HEK293 (cell line): ENCODE measurements around the gene RGS14.

Experiments
- ATF2 ChIP-seq: fragments of 450-650 bp; formaldehyde crosslinking; IDR thresholded peaks from 2 replicates; pipeline ENCODE4 v1.5.1; 2016; ENCODE audit warnings: missing biosample characterization, missing genetic modification characterization, low read depth
- BCL11A ChIP-seq: fragments of 450-650 bp; formaldehyde crosslinking; IDR thresholded peaks from 2 replicates; pipeline ENCODE4 v1.5.1; 2016; ENCODE audit warnings: low read depth, missing biosample characterization, missing genetic modification characterization
- KLF17 ChIP-seq: fragments of 450-650 bp; formaldehyde crosslinking; IDR thresholded peaks from 2 replicates; pipeline ENCODE4 v1.5.1; 2016; ENCODE audit warnings: missing biosample characterization, missing genetic modification characterization
- KLF7 ChIP-seq: fragments of 450-650 bp; formaldehyde crosslinking; IDR thresholded peaks from 2 replicates; pipeline ENCODE4 v1.5.1; 2016; ENCODE audit warnings: missing biosample characterization, missing genetic modification characterization, borderline replicate concordance
- MZF1 ChIP-seq: fragments of 450-650 bp; formaldehyde crosslinking; IDR thresholded peaks from 2 replicates; pipeline ENCODE4 v1.5.1; 2017; ENCODE audit warnings: missing biosample characterization, missing genetic modification characterization, borderline replicate concordance
- PRDM2 ChIP-seq: fragments of 450-650 bp; formaldehyde crosslinking; IDR thresholded peaks from 2 replicates; pipeline ENCODE4 v1.5.1; 2016; ENCODE audit warnings: missing biosample characterization, missing genetic modification characterization, borderline replicate concordance
- SP7 ChIP-seq: fragments of 450-650 bp; formaldehyde crosslinking; IDR thresholded peaks from 2 replicates; pipeline ENCODE4 v1.5.1; 2016; ENCODE audit warnings: missing biosample characterization, missing genetic modification characterization
- TRIM28 ChIP-seq: IDR thresholded peaks from 2 replicates; pipeline ENCODE4 v1.6.1; 2011; ENCODE audit warnings: low read length, control low read depth, borderline replicate concordance
- WT1 ChIP-seq: fragments of 450-650 bp; formaldehyde crosslinking; IDR thresholded peaks from 2 replicates; pipeline ENCODE4 v1.5.1; 2016; ENCODE audit warnings: missing biosample characterization, missing genetic modification characterization
- YY1 ChIP-seq: fragments of 450-650 bp; formaldehyde crosslinking; IDR thresholded peaks from 2 replicates; pipeline ENCODE4 v1.5.1; 2018; ENCODE audit warnings: missing biosample characterization, missing genetic modification characterization
- YY2 ChIP-seq: fragments of 450-650 bp; formaldehyde crosslinking; IDR thresholded peaks from 2 replicates; pipeline ENCODE4 v1.5.1; 2016; ENCODE audit warnings: missing biosample characterization, missing genetic modification characterization
- ZBTB20 ChIP-seq: fragments of 450-650 bp; formaldehyde crosslinking; IDR thresholded peaks from 2 replicates; pipeline ENCODE4 v1.5.1; 2016; ENCODE audit warnings: missing biosample characterization, missing genetic modification characterization
- ZBTB26 ChIP-seq: fragments of 450-650 bp; formaldehyde crosslinking; optimal IDR thresholded peaks from 2 replicates; pipeline ENCODE3; 2016; ENCODE audit warnings: missing biosample characterization, mild to moderate bottlenecking, missing genetic modification characterization
- ZBTB6 ChIP-seq: fragments of 450-650 bp; formaldehyde crosslinking; IDR thresholded peaks from 2 replicates; pipeline ENCODE4 v1.5.1; 2017; ENCODE audit warnings: missing biosample characterization, missing genetic modification characterization
- ZEB2 ChIP-seq: fragments of 450-650 bp; formaldehyde crosslinking; IDR thresholded peaks from 2 replicates; pipeline ENCODE4 v1.5.1; 2016; ENCODE audit warnings: missing biosample characterization, missing genetic modification characterization
- ZFP69B ChIP-seq: fragments of 450-650 bp; formaldehyde crosslinking; IDR thresholded peaks from 2 replicates; pipeline ENCODE4 v1.5.1; 2016; ENCODE audit warnings: missing biosample characterization, missing genetic modification characterization
- ZNF10 ChIP-seq: fragments of 450-650 bp; formaldehyde crosslinking; IDR thresholded peaks from 2 replicates; pipeline ENCODE4 v1.5.1; 2017; ENCODE audit warnings: missing biosample characterization, missing genetic modification characterization
- ZNF138 ChIP-seq: fragments of 450-650 bp; formaldehyde crosslinking; IDR thresholded peaks from 2 replicates; pipeline ENCODE4 v1.5.1; 2016; ENCODE audit warnings: missing biosample characterization, missing genetic modification characterization, borderline replicate concordance
- ZNF146 ChIP-seq: fragments of 450-650 bp; formaldehyde crosslinking; IDR thresholded peaks from 2 replicates; pipeline ENCODE4 v1.5.1; 2016; ENCODE audit warnings: missing biosample characterization, missing genetic modification characterization
- ZNF175 ChIP-seq: fragments of 450-650 bp; formaldehyde crosslinking; IDR thresholded peaks from 2 replicates; pipeline ENCODE4 v1.5.1; 2016; ENCODE audit warnings: missing biosample characterization, missing genetic modification characterization
- ZNF19 ChIP-seq: fragments of 450-650 bp; formaldehyde crosslinking; IDR thresholded peaks from 2 replicates; pipeline ENCODE4; 2016; ENCODE audit warnings: missing biosample characterization, missing genetic modification characterization, low read depth
- ZNF501 ChIP-seq: fragments of 450-650 bp; formaldehyde crosslinking; IDR thresholded peaks from 2 replicates; pipeline ENCODE4 v1.5.1; 2016; ENCODE audit warnings: missing biosample characterization, missing genetic modification characterization
- ZNF580 ChIP-seq: fragments of 450-650 bp; formaldehyde crosslinking; IDR thresholded peaks from 2 replicates; pipeline ENCODE4 v1.5.1; 2016; ENCODE audit warnings: missing biosample characterization, missing genetic modification characterization
- ZNF610 ChIP-seq: fragments of 450-650 bp; formaldehyde crosslinking; IDR thresholded peaks from 2 replicates; pipeline ENCODE4 v1.5.1; 2016; ENCODE audit warnings: missing biosample characterization, missing genetic modification characterization, borderline replicate concordance
- ZNF670 ChIP-seq: fragments of 450-650 bp; formaldehyde crosslinking; IDR thresholded peaks from 2 replicates; pipeline ENCODE4 v1.5.1; 2016; ENCODE audit warnings: missing biosample characterization, missing genetic modification characterization, low read depth
- ZNF76 ChIP-seq: fragments of 450-650 bp; formaldehyde crosslinking; IDR thresholded peaks from 2 replicates; pipeline ENCODE4; 2016; ENCODE audit warnings: low read depth, missing biosample characterization, missing genetic modification characterization, borderline replicate concordance
- ZSCAN30 ChIP-seq: fragments of 450-650 bp; IDR thresholded peaks from 2 replicates; pipeline ENCODE4 v1.5.1; 2018; ENCODE audit warnings: missing biosample characterization, mild to moderate bottlenecking, missing genetic modification characterization, moderate library complexity
- ZXDB ChIP-seq: fragments of 450-650 bp; formaldehyde crosslinking; IDR thresholded peaks from 2 replicates; pipeline ENCODE4 v1.5.1; 2016; ENCODE audit warnings: missing biosample characterization, missing genetic modification characterization

Gene RGS14

GRCh38 chr5:177351392-177352329 is 6.1 kb upstream of the RGS14 start, which contains the start of gene LMAN2 (continued):
- TF ChIP-seq BCL11A, result peak; percentile 50; the same call in 1 of the 2 replicates
- no peak for TF ChIP-seq ZNF19 (tag by site-specific recombination)
- TF ChIP-seq ZXDB, result peak; percentile 98
- no peak for TF ChIP-seq PRDM2 (tag by site-specific recombination)
- TF ChIP-seq ZNF146 (tag by site-specific recombination), result 0 out of 2 replicates have a peak, but pooled peaks have one; percentile 18
- TF ChIP-seq YY2 (tag by site-specific recombination), result peak; percentile 92
- peak; percentile 62 for TF ChIP-seq TRIM28
- TF ChIP-seq SP7 (tag by site-specific recombination), result peak; percentile 88
- TF ChIP-seq ZNF138 (tag by site-specific recombination), result no peak
- TF ChIP-seq ZNF610 (tag by site-specific recombination), result no peak
- TF ChIP-seq ATF2 (tag by site-specific recombination), result no peak
- peak; percentile 87 for TF ChIP-seq ZBTB26
- peak; percentile 92 for TF ChIP-seq YY1 (tag by site-specific recombination)
- TF ChIP-seq ZNF670, result no peak
- peak; percentile 86 for TF ChIP-seq KLF7
- peak; percentile 60 for TF ChIP-seq KLF17
- TF ChIP-seq ZNF580 (tag by site-specific recombination), result peak; percentile 88
- TF ChIP-seq MZF1 (tag by site-specific recombination), result no peak
- peak; percentile 30; the same call in 1 of the 2 replicates for TF ChIP-seq ZBTB6 (tag by site-specific recombination)
- TF ChIP-seq ZNF10 (tag by site-specific recombination), result peak; percentile 51; the same call in 1 of the 2 replicates
- peak; percentile 82; the same call in 1 of the 2 replicates for TF ChIP-seq ZBTB20 (tag by site-specific recombination)
- peak; percentile 96 for TF ChIP-seq ZNF501
- peak; percentile 91 for TF ChIP-seq ZSCAN30 (tag by site-specific recombination)
- TF ChIP-seq ZFP69B, result peak; percentile 66
- TF ChIP-seq ZEB2 (tag by site-specific recombination), result peak; percentile 88
- TF ChIP-seq ZNF76, result peak; percentile 95
- TF ChIP-seq WT1, result 0 out of 2 replicates have a peak, but pooled peaks have one; percentile 32
- TF ChIP-seq ZNF175 (tag by site-specific recombination), result no peak
